MCF 10A (cell line): ENCODE results near the gene DDX46. TPM values are rescaled to one million over a fixed set of nuclear protein-coding genes. Genes with fewer than 3 reads are reported as not detected.

Source experiments
- BruUV-seq: library from RNA; stranded (reverse); fragments of 400-500 nt; replicated peaks from 2 replicates; lab custom pipeline; 2021; lab: Mats Ljungman, UMichigan
- CTCF ChIA-PET: fragments of 300-600 bp; sonication (Branson Sonifier 250); formaldehyde crosslinking; extraction: SDS; loops from one replicate; lab custom pipeline; 2021; ENCODE audit warnings: antibody characterized with exemption, inconsistent platforms; lab: Yijun Ruan, JAX
- POLR2A ChIA-PET: fragments of 300-600, 350-650 bp; sonication (Branson Sonifier 250); formaldehyde crosslinking; extraction: SDS; loops from one replicate; lab custom pipeline; 2020; ENCODE audit warnings: antibody characterized with exemption, inconsistent platforms; lab: Yijun Ruan, JAX
- DNase-seq: peaks from one replicate; pipeline ENCODE4 v3.0.0-alpha.2; 2018; ENCODE audit not compliant: unreplicated experiment
- H3K27ac Mint-ChIP-seq: one replicate; pipeline ENCODE4 v1.8.0; 2022; ENCODE audit warnings: mild to moderate bottlenecking, low read depth, mixed read lengths; ENCODE audit not compliant: unreplicated experiment
- H3K27me3 Mint-ChIP-seq: one replicate; pipeline ENCODE4 v1.8.0; 2022; ENCODE audit warnings: mixed read lengths; ENCODE audit not compliant: insufficient read depth, unreplicated experiment
- H3K36me3 Mint-ChIP-seq: one replicate; pipeline ENCODE4 v1.8.0; 2022; ENCODE audit warnings: mild to moderate bottlenecking, moderate library complexity, mixed read lengths; ENCODE audit not compliant: insufficient read depth, unreplicated experiment
- H3K4me1 Mint-ChIP-seq: one replicate; pipeline ENCODE4 v1.8.0; 2022; ENCODE audit warnings: mixed read lengths; ENCODE audit not compliant: insufficient read depth, unreplicated experiment
- H3K4me3 Mint-ChIP-seq: one replicate; pipeline ENCODE4 v1.8.0; 2022; ENCODE audit warnings: mild to moderate bottlenecking, moderate library complexity, mixed read lengths; ENCODE audit not compliant: unreplicated experiment
- H3K9me3 Mint-ChIP-seq: one replicate; pipeline ENCODE4 v1.8.0; 2022; ENCODE audit warnings: mixed read lengths; ENCODE audit not compliant: unreplicated experiment
- intact Hi-C: fragments of 100-400 bp; cut with micrococcal nuclease; formaldehyde crosslinking; loops from 2 replicates; pipeline ENCODE4 v1.14.1; 2022
- total RNA-seq: library from RNA; stranded (reverse); gene quantifications from 2 replicates; pipeline ENCODE4 v1.2.3, GENCODE V29; 2022
- TF ChIP-seq, protein P1 (sequence below): fragments of 200-600 bp; IDR thresholded peaks from one replicate; pipeline ENCODE4 v1.8.0; 2022; ENCODE audit warnings: antibody characterized with exemption, mild to moderate bottlenecking; ENCODE audit not compliant: unreplicated experiment

The DDX46 gene
- total RNA-seq, 1 experiment from 2014 or later: 77.0 TPM

DNA sequence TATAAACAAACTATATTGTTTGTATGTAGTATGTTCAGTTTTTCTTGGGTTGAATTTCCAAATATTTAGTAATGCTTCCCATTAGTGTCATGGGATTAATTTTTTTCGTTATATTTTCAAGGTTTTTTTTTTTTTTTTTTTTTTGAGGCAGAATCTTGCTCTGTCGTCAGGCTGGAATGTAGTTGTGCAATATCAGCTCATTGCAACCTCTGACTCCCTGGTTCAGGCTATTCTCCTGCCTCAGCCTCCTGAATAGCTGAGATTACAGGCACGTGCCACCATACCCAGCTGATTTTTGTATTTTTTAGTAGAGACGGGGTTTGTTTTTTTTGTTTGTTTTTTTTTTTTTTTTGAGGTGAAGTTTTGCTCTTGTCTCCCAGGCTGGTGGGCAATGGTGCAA, 10.6 kb downstream of the DDX46 start:
- H3K4me3 Mint-ChIP-seq: no peak overlapping the region
- POLR2A ChIA-PET: interaction anchor here (0.6 kb wide), 1 partner anchor 67 kb away, joined by 3 read pairs; no protein-coding TSS in a partner anchor

GRCh38 chr5:134772461-134773125, 14.0 kb downstream of the DDX46 start:
- H3K4me3 Mint-ChIP-seq: no peak overlapping the region
- no peak overlapping the region for H3K27ac Mint-ChIP-seq
- no peaks in the 10 kb centered on the region for H3K9me3 Mint-ChIP-seq
- BruUV-seq: no TSS peak
- peaks cover 99% of the 10 kb centered on the region for H3K36me3 Mint-ChIP-seq
- no peak for DNase-seq
- intact Hi-C loops: no loop called here
- ChIA-PET CTCF (interaction anchor here (0.7 to 1.1 kb wide), 4 partner anchors 12 to 54 kb away, joined by 3 to 4 read pairs (median 3); partner anchors contain the start of gene DDX46), POLR2A (interaction anchor here (0.8 kb wide), 1 partner anchor 9 kb away, joined by 4 read pairs; no protein-coding TSS in a partner anchor)
- peaks cover 12% of the 10 kb centered on the region for H3K4me1 Mint-ChIP-seq
- H3K27me3 Mint-ChIP-seq: no peaks in the 10 kb centered on the region
- TF ChIP-seq, protein P1, sequence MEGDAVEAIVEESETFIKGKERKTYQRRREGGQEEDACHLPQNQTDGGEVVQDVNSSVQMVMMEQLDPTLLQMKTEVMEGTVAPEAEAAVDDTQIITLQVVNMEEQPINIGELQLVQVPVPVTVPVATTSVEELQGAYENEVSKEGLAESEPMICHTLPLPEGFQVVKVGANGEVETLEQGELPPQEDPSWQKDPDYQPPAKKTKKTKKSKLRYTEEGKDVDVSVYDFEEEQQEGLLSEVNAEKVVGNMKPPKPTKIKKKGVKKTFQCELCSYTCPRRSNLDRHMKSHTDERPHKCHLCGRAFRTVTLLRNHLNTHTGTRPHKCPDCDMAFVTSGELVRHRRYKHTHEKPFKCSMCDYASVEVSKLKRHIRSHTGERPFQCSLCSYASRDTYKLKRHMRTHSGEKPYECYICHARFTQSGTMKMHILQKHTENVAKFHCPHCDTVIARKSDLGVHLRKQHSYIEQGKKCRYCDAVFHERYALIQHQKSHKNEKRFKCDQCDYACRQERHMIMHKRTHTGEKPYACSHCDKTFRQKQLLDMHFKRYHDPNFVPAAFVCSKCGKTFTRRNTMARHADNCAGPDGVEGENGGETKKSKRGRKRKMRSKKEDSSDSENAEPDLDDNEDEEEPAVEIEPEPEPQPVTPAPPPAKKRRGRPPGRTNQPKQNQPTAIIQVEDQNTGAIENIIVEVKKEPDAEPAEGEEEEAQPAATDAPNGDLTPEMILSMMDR: no peak

More for the DNA sequence above, 10.6 kb downstream of the DDX46 start:
- CTCF ChIA-PET: interaction anchor here (0.7 kb wide), 1 partner anchor 13 kb away, joined by 4 read pairs; no protein-coding TSS in a partner anchor
- Mint-ChIP-seq H3K36me3 (peaks cover 100% of the 10 kb centered on the region), H3K9me3 (no peaks in the 10 kb centered on the region), H3K27me3 (no peaks in the 10 kb centered on the region), H3K27ac (no peak overlapping the region), H3K4me1 (peaks cover 11% of the 10 kb centered on the region)
- DNase-seq: peak; percentile 60
- TF ChIP-seq, protein P1: no peak
- intact Hi-C loops: no loop called here
- BruUV-seq: no TSS peak

DNA sequence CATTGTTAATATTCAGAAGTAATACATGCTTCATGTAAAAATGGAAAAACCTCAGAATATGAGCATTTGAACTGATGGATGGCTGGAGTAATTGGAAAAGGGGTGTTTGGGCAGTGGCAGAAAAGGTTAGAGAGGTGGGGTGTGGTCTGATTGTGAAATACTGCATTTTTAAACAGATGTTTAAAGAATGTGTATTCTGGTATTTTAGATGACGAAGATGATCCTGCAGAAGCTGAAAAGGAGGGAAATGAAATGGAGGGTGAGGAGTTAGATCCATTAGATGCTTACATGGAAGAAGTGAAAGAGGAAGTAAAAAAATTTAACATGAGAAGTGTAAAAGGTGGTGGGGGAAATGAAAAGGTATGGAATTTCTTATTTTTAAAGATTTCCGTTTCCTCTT, 18.8 kb downstream of the DDX46 start:
- ChIA-PET CTCF (interaction anchor here (0.7 to 1.5 kb wide), 3 partner anchors 20 to 57 kb away, joined by 3 to 5 read pairs (median 4); no protein-coding TSS in a partner anchor), POLR2A (interaction anchor here (1.1 to 1.9 kb wide), 3 partner anchors 19 to 70 kb away, joined by 3 to 5 read pairs (median 4); partner anchors contain the start of genes CAMLG and DDX46)
- intact Hi-C loops: no loop called here
- Mint-ChIP-seq H3K4me3 (no peak overlapping the region), H3K9me3 (no peaks in the 10 kb centered on the region), H3K4me1 (peaks cover 7% of the 10 kb centered on the region), H3K27me3 (no peaks in the 10 kb centered on the region), H3K27ac (no peak overlapping the region), H3K36me3 (peaks cover 97% of the 10 kb centered on the region)
- no TSS peak for BruUV-seq
- no peak for DNase-seq
- TF ChIP-seq, protein P1: no peak

GRCh38 chr5:134784241-134784920, 25.8 kb downstream of the DDX46 start:
- BruUV-seq: no TSS peak
- peaks cover 100% of the 10 kb centered on the region for H3K36me3 Mint-ChIP-seq
- no peaks in the 10 kb centered on the region for H3K9me3 Mint-ChIP-seq
- CTCF ChIA-PET: interaction anchor here (0.7 to 0.9 kb wide), 3 partner anchors 11 to 123 kb away, joined by 3 to 4 read pairs (median 3); no protein-coding TSS in a partner anchor
- H3K27me3 Mint-ChIP-seq: no peaks in the 10 kb centered on the region
- intact Hi-C loops: no loop called here
- TF ChIP-seq, protein P1: no peak
- H3K27ac Mint-ChIP-seq: peak overlapping the region; percentile 7
- POLR2A ChIA-PET: interaction anchor here (1.3 kb wide), 1 partner anchor 120 kb away, joined by 4 read pairs; the partner anchor contains the start of gene PCBD2
- no peak overlapping the region for H3K4me3 Mint-ChIP-seq
- H3K4me1 Mint-ChIP-seq: no peaks in the 10 kb centered on the region
- DNase-seq: peak; percentile 20
